Heart right ventricle (tissue), 16 donors: ENCODE measurements around the gene SEPTIN11. TPM values are rescaled to one million over a fixed set of nuclear protein-coding genes. Genes with fewer than 3 reads are reported as not detected.
A peak's percentile ranks its signal among the peaks of the same experiment; 100 is the strongest.

ENCODE experiments used
- ATAC-seq, 8 donors: fragments of 200-7000 bp; cut with Tn5 transposase; one replicate each; pipeline ENCODE4 v1.9.1; 2020; ENCODE audit warnings: mild to moderate bottlenecking in 8 of 8, moderate library complexity in 8 of 8, moderate number of reproducible peaks in 1 of 8
- DNase-seq, 2 donors: peaks; one replicate each; pipeline ENCODE4 v3.0.0-alpha.2; 2020
- H3K27ac ChIP-seq, 10 donors: fragments of 200-600 bp; sonication (generic) in 2 of 10; one replicate each; pipeline versions ENCODE4 v1.5.0 to v1.8.0; 2020 to 2022; ENCODE audit warnings: mild to moderate bottlenecking in 3 of 10
- H3K27me3 ChIP-seq, 7 donors: fragments of 200-600 bp; one replicate each; pipeline ENCODE4 v1.8.0; 2021 to 2022; ENCODE audit warnings: mild to moderate bottlenecking in 2 of 7
- H3K36me3 ChIP-seq, 9 donors: fragments of 200-600 bp; sonication (generic) in 1 of 9; one replicate each; pipeline versions ENCODE4 v1.5.0 to v1.8.0; 2020 to 2022; ENCODE audit warnings: mild to moderate bottlenecking in 2 of 9
- H3K4me1 ChIP-seq, 9 donors: fragments of 200-600 bp; sonication (generic) in 1 of 9; one replicate each; pipeline versions ENCODE4 v1.5.0 to v1.8.0; 2020 to 2022; ENCODE audit warnings: mild to moderate bottlenecking in 4 of 9
- H3K4me3 ChIP-seq, 10 donors: fragments of 200-600 bp; sonication (generic) in 2 of 10; one replicate each; pipeline versions ENCODE4 v1.5.0 to v1.8.0; 2020 to 2022; ENCODE audit warnings: mild to moderate bottlenecking in 7 of 10, moderate library complexity in 2 of 10
- H3K9me3 ChIP-seq, 11 donors: fragments of 200-600 bp in 10 of 11; sonication (generic) in 2 of 11; one replicate each; pipeline versions ENCODE4 v1.5.0 to v1.8.0; 2013 to 2022; ENCODE audit warnings: mild to moderate bottlenecking in 2 of 11, control low read depth in 1 of 11, moderate library complexity in 1 of 11
- CTCF ChIP-seq, 9 donors: fragments of 200-600 bp; sonication (generic) in 2 of 9; IDR thresholded peaks; one replicate each; pipeline versions ENCODE4 v1.5.0 to v1.8.0; 2021 to 2022; ENCODE audit warnings: antibody characterized with exemption in 9 of 9, mild to moderate bottlenecking in 5 of 9, moderate library complexity in 1 of 9
- WGBS, 2 donors: extraction: QIAGEN DNeasy Blood & Tissue Kit; methylation state at CpG; one replicate each; pipeline ENCODE4 v1.1.7; 2013; ENCODE audit warnings: inconsistent platforms in 1 of 2; 5-methylcytosine and 5-hydroxymethylcytosine counted together
- intact Hi-C, 10 donors: fragments of 100-400 bp; cut with DNase I; formaldehyde crosslinking; loops; one replicate each; pipeline versions ENCODE4 v1.11.1 to v1.14.2; 2022
- polyA plus RNA-seq, 2 donors: library from polyadenylated mRNA; stranded (reverse); fragments of 200-250 nt; gene quantifications; one replicate each; pipeline ENCODE4 v1.2.3, GENCODE V29; 2013
- total RNA-seq, 10 donors: library from RNA; stranded (reverse); fragmentation: NEBNext Ultra II Directional in 3 of 10; extraction: Animal tissue kit (Norgen Biotek cat#: 25700) in 3 of 10; gene quantifications; one replicate each; pipeline versions ENCODE4 v1.2.1 to v1.2.4, GENCODE V29; 2021 to 2023
- donor health status: Arrhythmogenic right ventricular cardiomyopathy.
- donor health status: ischemic (EF 13 %, LVEDD 7.1; RV severe dilation, severe dysfunction).
- donor health status: healthy with polysubstance abuse.
- donor health status: DM: no; HTN: yes; CAD: no.
- donor health status: DM: no; HTN: no; CAD: no.
- donor health status: ischemic (EF 25% LVEDD 6.9; RV normal size, moderate dysfunction).
- donor health status: ischemic (EF 25% LVEDD 5.7; RV mildly dilated, moderate dysfunction).
- donor health status: healthy.
- donor health status: DM: yes; HTN: yes; CAD: no.
- donor health status: Ischemic cardiomyopathy.
- donor health status: ischemic (EF 35%, LVEDD 5.7; RV mildly dilated, moderate dysfunction).
- donor health status: nonischemic (EF 11% LVEDD 7.7; RV severe dilation, severe dysfunction).
- donor health status: DM: yes; HTN: yes; CAD: no.
- donor health status: PGD.
- donor health status: ischemic (EF 29% LVEDD 5.4; RV normal size, mild dysfunction).
- donor health status: nonischemic (EF 23%, LVEDD 6.1; RV moderate dilation, normal function).

SEPTIN11 gene
- total and polyA plus RNA-seq, 12 donors: 11.2 to 55.2 (median 29.9) TPM

DNA sequence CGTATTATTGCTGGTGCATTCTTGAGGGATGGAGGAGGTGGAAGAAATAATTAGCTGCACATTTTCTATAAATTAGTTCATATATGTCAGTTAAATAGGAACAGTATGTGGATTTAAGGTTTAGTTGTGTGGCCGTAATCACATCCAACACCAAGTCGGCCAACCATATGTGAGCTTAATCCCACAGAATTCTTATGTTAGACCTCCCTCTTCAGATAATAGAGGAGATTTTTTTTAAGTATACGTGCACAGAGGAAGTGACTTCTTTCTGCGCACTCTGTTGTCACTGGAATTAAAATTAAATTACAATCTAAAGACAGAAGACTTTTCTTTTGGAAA is 2.1 kb downstream of the SEPTIN11 start:
- Histone ChIP-seq H3K27me3 (no peaks in the 10 kb centered on the region), H3K9me3 (no peaks in the 10 kb centered on the region), H3K36me3 (no peaks in the 10 kb centered on the region), H3K27ac (peak overlapping the region in 2 of 10 donors; percentile 93 to 98), H3K4me3 (peak overlapping the region in 8 of 10 donors; percentile 76 to 94 (median 86)), H3K4me1 (peaks cover 0 to 69% (median 39%) of the 10 kb centered on the region in 9 donors)
- intact Hi-C loops: loop anchor here in 6 of 10 donors (2.0 to 10.0 kb wide), 8 partner anchors 33 to 139 kb away; partner anchors contain the start of gene CCNI (in 1 of the 6)
- TF ChIP-seq CTCF (IDR thresholded peaks at IDR 0.05): no peak
- ATAC-seq (no peak), DNase-seq (no peak)
- 77% methylated on average over 5 of the region's 5 CpGs for WGBS, 2 donors

GRCh38 chr4:76952071-76952470 is 2.5 kb downstream of the SEPTIN11 start:
- no peak for ATAC-seq
- intact Hi-C loops: loop anchor here in 6 of 10 donors (5.0 to 10.0 kb wide), 7 partner anchors 35 to 140 kb away; partner anchors contain the start of gene CCNI (in 1 of the 6)
- Histone ChIP-seq H3K27me3 (no peaks in the 10 kb centered on the region), H3K4me1 (peaks cover 0 to 71% (median 39%) of the 10 kb centered on the region in 9 donors), H3K27ac (peak overlapping the region in 1 of 10 donors; percentile 98), H3K9me3 (no peaks in the 10 kb centered on the region), H3K4me3 (peak overlapping the region in 8 of 10 donors; percentile 76 to 94 (median 86)), H3K36me3 (no peaks in the 10 kb centered on the region)
- 77 to 83% methylated on average over 4 of the region's 4 CpGs for WGBS, 2 donors
- DNase-seq: no peak
- no peak for TF ChIP-seq CTCF (IDR thresholded peaks at IDR 0.05)

GRCh38 chr4:76952656-76953582 is 3.4 kb downstream of the SEPTIN11 start:
- intact Hi-C loops: loop anchor here in 6 of 10 donors (5.0 to 10.0 kb wide), 7 partner anchors 34 to 141 kb away; partner anchors contain the start of gene CCNI (in 1 of the 6)
- no peaks in the 10 kb centered on the region for H3K9me3 ChIP-seq
- H3K36me3 ChIP-seq: no peaks in the 10 kb centered on the region
- H3K4me3 ChIP-seq: peak overlapping the region in 3 of 10 donors; percentile 6 to 80 (median 76)
- WGBS, 2 donors: 70 to 71% methylated on average over 4 of the region's 4 CpGs
- H3K4me1 ChIP-seq: peaks cover 0 to 70% (median 39%) of the 10 kb centered on the region in 9 donors
- no peak for DNase-seq
- no peak for TF ChIP-seq CTCF (IDR thresholded peaks at IDR 0.05)
- H3K27ac ChIP-seq: no peak overlapping the region
- ATAC-seq: no peak
- no peaks in the 10 kb centered on the region for H3K27me3 ChIP-seq

GRCh38 chr4:76953956-76954355 is 4.4 kb downstream of the SEPTIN11 start:
- no peak for ATAC-seq
- intact Hi-C loops: loop anchor here in 6 of 10 donors (5.0 to 10.0 kb wide), 7 partner anchors 33 to 142 kb away; partner anchors contain the start of gene CCNI (in 1 of the 6)
- WGBS, 2 donors: 80% methylated on average over 3 of the region's 3 CpGs
- no peaks in the 10 kb centered on the region for H3K9me3 ChIP-seq
- peaks cover 0 to 61% (median 32%) of the 10 kb centered on the region in 9 donors for H3K4me1 ChIP-seq
- no peak overlapping the region for H3K4me3 ChIP-seq
- no peak for DNase-seq
- TF ChIP-seq CTCF (IDR thresholded peaks at IDR 0.05): no peak
- no peaks in the 10 kb centered on the region for H3K36me3 ChIP-seq
- H3K27ac ChIP-seq: peak overlapping the region in 1 of 10 donors; percentile 21
- no peaks in the 10 kb centered on the region for H3K27me3 ChIP-seq
